Measurements from ENCODE around the gene MAP2K7. TPM values are rescaled to one million over a fixed set of nuclear protein-coding genes. Genes with fewer than 3 reads are reported as not detected.

Gene MAP2K7
- total RNA-seq, 1 experiment from 2014 or later = 59.1 TPM

DNA sequence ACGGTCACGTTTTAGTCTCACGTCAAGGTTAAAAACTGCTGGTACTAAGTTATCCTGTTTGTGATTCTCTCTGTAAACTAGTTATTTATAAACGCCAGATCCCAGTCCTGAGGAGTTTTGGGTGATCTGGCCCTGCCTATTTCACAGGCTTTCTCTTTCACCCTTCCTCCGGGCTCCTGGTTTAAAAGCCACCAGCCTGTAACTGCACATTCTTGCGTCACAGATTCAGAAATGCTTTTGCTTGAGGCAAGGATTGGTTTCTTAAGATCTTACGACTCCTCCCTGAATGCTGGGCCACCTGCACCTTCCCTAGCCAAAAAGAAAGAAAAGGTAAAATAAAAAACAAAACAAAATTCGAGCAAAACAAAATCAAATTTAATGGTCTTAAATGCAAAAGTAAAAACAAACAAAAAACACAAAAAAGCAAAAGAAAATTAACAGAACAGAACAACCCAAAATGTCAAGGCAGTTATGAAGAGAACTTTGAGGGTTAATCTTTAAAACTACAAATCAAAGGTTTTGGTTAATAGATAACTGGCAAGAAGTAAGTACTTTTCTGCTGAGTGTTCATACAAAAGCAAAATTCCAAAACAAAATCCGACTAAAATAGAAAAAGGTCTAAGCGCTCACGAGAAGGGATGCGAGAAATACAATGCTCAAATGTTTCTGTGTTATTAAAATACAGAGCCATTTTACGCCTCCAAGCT, 58.4 kb downstream of the MAP2K7 start:
- CTCF ChIA-PET = interaction anchor here (1.1 kb wide), 1 partner anchor 18 kb away, joined by 4 read pairs; no protein-coding TSS in a partner anchor
- Histone ChIP-seq H3K36me3 (ENCODE audit: control insufficient read depth in 1 of 2, insufficient read depth in 2 of 2, low read length in 2 of 2) (peaks cover 34 to 46% of the 10 kb centered on the region in 2 experiments; a peak in 3 of 4 replicates), H3K27ac (ENCODE audit: low read depth, low read length) (no peak overlapping the region), H4K20me1 (ENCODE audit: insufficient read depth) (0 out of 2 replicates have a peak, but pooled peaks cover 3% of the 10 kb centered on the region), H3K9me2 (ENCODE audit: insufficient read depth) (no peaks in the 10 kb centered on the region), H3K79me2 (ENCODE audit: insufficient read depth, low read length) (0 out of 2 replicates have a peak, but pooled peaks cover 7% of the 10 kb centered on the region), H3K9ac (ENCODE audit: low read length) (no peak overlapping the region), H3K4me2 (ENCODE audit: low read length) (no peak overlapping the region), H3K27me3 (ENCODE audit: insufficient read depth, low read length) (no peaks in the 10 kb centered on the region), H2AFZ (ENCODE audit: low read depth, low read length, poor library complexity, severe bottlenecking) (no peak overlapping the region), H3K4me3 (replicated peaks in 1 of 2; ENCODE audit: low read depth in 1 of 2, low read length in 2 of 2) (no peak overlapping the region), H3K4me1 (ENCODE audit: control insufficient read depth in 1 of 2, insufficient read depth in 2 of 2, low read length in 2 of 2) (no peaks in the 10 kb centered on the region), H3K9me3 (ENCODE audit: control insufficient read depth in 1 of 2, insufficient read depth in 1 of 2, low read depth in 1 of 2, low read length in 2 of 2) (no peaks in the 10 kb centered on the region)
- TF ChIP-seq TCF7L2 (IDR thresholded peaks at IDR 0.05; ENCODE audit: borderline replicate concordance, extremely low read depth, insufficient read depth, insufficient read length) (no peak), ZNF274 (IDR thresholded peaks at IDR 0.05; ENCODE audit: low read depth, low read length) (no peak), SRF (IDR thresholded peaks at IDR 0.05; ENCODE audit: low read depth) (no peak), CEBPB (IDR thresholded peaks at IDR 0.05; ENCODE audit: low read depth) (no peak), ZFX (IDR thresholded peaks at IDR 0.05) (no peak), YY1 (IDR thresholded peaks at IDR 0.05; ENCODE audit: extremely low read depth, insufficient replicate concordance, low read depth, low read length) (no peak), EGR1 (IDR thresholded peaks at IDR 0.05; ENCODE audit: low read depth) (no peak), POLR2A (IDR thresholded peaks at IDR 0.05; ENCODE audit: borderline replicate concordance, extremely low read depth, insufficient read depth, insufficient read length) (no peak), POLR2AphosphoS5 (IDR thresholded peaks at IDR 0.05; ENCODE audit: low read depth, low read length) (no peak), FOSL1 (IDR thresholded peaks at IDR 0.05; ENCODE audit: low read depth) (no peak), SP1 (IDR thresholded peaks at IDR 0.05; ENCODE audit: low read depth) (no peak), JUND (IDR thresholded peaks at IDR 0.05) (no peak)
- TF ChIP-seq, protein P1, sequence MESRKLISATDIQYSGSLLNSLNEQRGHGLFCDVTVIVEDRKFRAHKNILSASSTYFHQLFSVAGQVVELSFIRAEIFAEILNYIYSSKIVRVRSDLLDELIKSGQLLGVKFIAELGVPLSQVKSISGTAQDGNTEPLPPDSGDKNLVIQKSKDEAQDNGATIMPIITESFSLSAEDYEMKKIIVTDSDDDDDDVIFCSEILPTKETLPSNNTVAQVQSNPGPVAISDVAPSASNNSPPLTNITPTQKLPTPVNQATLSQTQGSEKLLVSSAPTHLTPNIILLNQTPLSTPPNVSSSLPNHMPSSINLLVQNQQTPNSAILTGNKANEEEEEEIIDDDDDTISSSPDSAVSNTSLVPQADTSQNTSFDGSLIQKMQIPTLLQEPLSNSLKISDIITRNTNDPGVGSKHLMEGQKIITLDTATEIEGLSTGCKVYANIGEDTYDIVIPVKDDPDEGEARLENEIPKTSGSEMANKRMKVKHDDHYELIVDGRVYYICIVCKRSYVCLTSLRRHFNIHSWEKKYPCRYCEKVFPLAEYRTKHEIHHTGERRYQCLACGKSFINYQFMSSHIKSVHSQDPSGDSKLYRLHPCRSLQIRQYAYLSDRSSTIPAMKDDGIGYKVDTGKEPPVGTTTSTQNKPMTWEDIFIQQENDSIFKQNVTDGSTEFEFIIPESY (IDR thresholded peaks at IDR 0.05; ENCODE audit: extremely low read depth, insufficient replicate concordance, low read length) = no peak
- TF ChIP-seq, protein P2, sequence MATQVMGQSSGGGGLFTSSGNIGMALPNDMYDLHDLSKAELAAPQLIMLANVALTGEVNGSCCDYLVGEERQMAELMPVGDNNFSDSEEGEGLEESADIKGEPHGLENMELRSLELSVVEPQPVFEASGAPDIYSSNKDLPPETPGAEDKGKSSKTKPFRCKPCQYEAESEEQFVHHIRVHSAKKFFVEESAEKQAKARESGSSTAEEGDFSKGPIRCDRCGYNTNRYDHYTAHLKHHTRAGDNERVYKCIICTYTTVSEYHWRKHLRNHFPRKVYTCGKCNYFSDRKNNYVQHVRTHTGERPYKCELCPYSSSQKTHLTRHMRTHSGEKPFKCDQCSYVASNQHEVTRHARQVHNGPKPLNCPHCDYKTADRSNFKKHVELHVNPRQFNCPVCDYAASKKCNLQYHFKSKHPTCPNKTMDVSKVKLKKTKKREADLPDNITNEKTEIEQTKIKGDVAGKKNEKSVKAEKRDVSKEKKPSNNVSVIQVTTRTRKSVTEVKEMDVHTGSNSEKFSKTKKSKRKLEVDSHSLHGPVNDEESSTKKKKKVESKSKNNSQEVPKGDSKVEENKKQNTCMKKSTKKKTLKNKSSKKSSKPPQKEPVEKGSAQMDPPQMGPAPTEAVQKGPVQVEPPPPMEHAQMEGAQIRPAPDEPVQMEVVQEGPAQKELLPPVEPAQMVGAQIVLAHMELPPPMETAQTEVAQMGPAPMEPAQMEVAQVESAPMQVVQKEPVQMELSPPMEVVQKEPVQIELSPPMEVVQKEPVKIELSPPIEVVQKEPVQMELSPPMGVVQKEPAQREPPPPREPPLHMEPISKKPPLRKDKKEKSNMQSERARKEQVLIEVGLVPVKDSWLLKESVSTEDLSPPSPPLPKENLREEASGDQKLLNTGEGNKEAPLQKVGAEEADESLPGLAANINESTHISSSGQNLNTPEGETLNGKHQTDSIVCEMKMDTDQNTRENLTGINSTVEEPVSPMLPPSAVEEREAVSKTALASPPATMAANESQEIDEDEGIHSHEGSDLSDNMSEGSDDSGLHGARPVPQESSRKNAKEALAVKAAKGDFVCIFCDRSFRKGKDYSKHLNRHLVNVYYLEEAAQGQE (IDR thresholded peaks at IDR 0.05; ENCODE audit: low read depth) = no peak
- no TSS peak for BruUV-seq (replicated peaks)
- intact Hi-C loops (cut with micrococcal nuclease) = no loop called here
- RAD21 ChIA-PET (ENCODE audit: low non-redundant PET in 1 of 2, low total read pairs in 2 of 2, uncharacterized antibody in 2 of 2, unreplicated experiment in 2 of 2) = no interaction called here
- POLR2A ChIA-PET = no interaction called here
- ATAC-seq (no peak), DNase-seq (ENCODE audit: low read depth, low spot score) (no peak)

All from HCT116 (cell line).